ENCODE measurements around the gene REEP5. TPM values are rescaled to one million over a fixed set of nuclear protein-coding genes. Genes with fewer than 3 reads are reported as not detected.

Gene REEP5
- polyA plus RNA-seq, 1 of the 3 experiments (the other 2 are of a cell fraction) = 124 TPM

GRCh38 chr5:112867411-112867810 is 54.6 kb downstream of the REEP5 start:
- ChIA-PET CTCF (interaction anchor here (1.5 kb wide), 1 partner anchor 19 kb away, joined by 4 read pairs; no protein-coding TSS in a partner anchor), POLR2A (no interaction called here)
- Histone ChIP-seq H3K9me3 (no peaks in the 10 kb centered on the region), H3K4me1 (ENCODE audit: control insufficient read depth in 1 of 2, insufficient read depth in 2 of 2, low read depth in 1 of 2, low read length in 1 of 2) (peaks cover 11 to 15% of the 10 kb centered on the region in 2 experiments; a peak in 3 of 4 replicates), H3K4me3 (ENCODE audit: low read depth in 2 of 2, low read length in 1 of 2) (no peak overlapping the region), H3K79me2 (ENCODE audit: insufficient read depth) (peaks cover 59% of the 10 kb centered on the region), H3K9me2 (no peaks in the 10 kb centered on the region), H3K9ac (no peak overlapping the region), H3K27ac (ENCODE audit: low read depth in 2 of 2, low read length in 1 of 2) (no peak overlapping the region), H2AFZ (ENCODE audit: low read depth) (no peak overlapping the region), H3K4me2 (no peak overlapping the region), H3K27me3 (ENCODE audit: insufficient read depth) (no peaks in the 10 kb centered on the region), H4K20me1 (ENCODE audit: insufficient read depth) (peaks cover 16% of the 10 kb centered on the region), H3F3A (replicated peaks; ENCODE audit: insufficient read depth) (peaks cover 9% of the 10 kb centered on the region), H3K36me3 (replicated peaks in 1 of 2; ENCODE audit: control insufficient read depth in 1 of 2, insufficient read depth in 2 of 2, low read length in 1 of 2) (peaks cover 57 to 86% of the 10 kb centered on the region in 2 experiments)
- DNase-seq = no peak
- WGBS (ENCODE audit: low lambda C conversion rate) = 95% methylated on average over 5 of the region's 5 CpGs
- no peak for TF ChIP-seq TCF12 (IDR thresholded peaks at IDR 0.05)
- no peak for TF ChIP-seq EZH2phosphoT487 (IDR thresholded peaks at IDR 0.05; ENCODE audit: borderline replicate concordance, low read depth)
- no peak for TF ChIP-seq TEAD4 (IDR thresholded peaks at IDR 0.05; ENCODE audit: borderline replicate concordance, insufficient read depth)

- Histone ChIP-seq H3K36me3 (replicated peaks in 1 of 2; ENCODE audit: control insufficient read depth in 1 of 2, insufficient read depth in 2 of 2, low read length in 1 of 2) (peaks cover 57 to 86% of the 10 kb centered on the region in 2 experiments), H3K9me2 (no peaks in the 10 kb centered on the region), H3K4me1 (ENCODE audit: control insufficient read depth in 1 of 2, insufficient read depth in 2 of 2, low read depth in 1 of 2, low read length in 1 of 2) (peaks cover 16 to 17% of the 10 kb centered on the region in 2 experiments; a peak in 3 of 4 replicates), H3F3A (replicated peaks; ENCODE audit: insufficient read depth) (peaks cover 4% of the 10 kb centered on the region), H4K20me1 (ENCODE audit: insufficient read depth) (peaks cover 17% of the 10 kb centered on the region), H3K9me3 (no peaks in the 10 kb centered on the region), H3K79me2 (ENCODE audit: insufficient read depth) (peaks cover 66% of the 10 kb centered on the region), H3K27ac (ENCODE audit: low read depth in 2 of 2, low read length in 1 of 2) (no peak overlapping the region), H2AFZ (ENCODE audit: low read depth) (no peak overlapping the region), H3K27me3 (ENCODE audit: insufficient read depth) (no peaks in the 10 kb centered on the region), H3K4me3 (ENCODE audit: low read depth in 2 of 2, low read length in 1 of 2) (no peak overlapping the region), H3K4me2 (no peak overlapping the region), H3K9ac (no peak overlapping the region)
- TF ChIP-seq POLR2AphosphoS5 (IDR thresholded peaks at IDR 0.05; ENCODE audit: low read depth, low read length) (no peak), FOXM1 (IDR thresholded peaks at IDR 0.05; ENCODE audit: low read depth) (no peak), GATA2 (CRISPR knock-in tag; IDR thresholded peaks at IDR 0.05) (no peak), SIN3A (IDR thresholded peaks at IDR 0.05; ENCODE audit: borderline replicate concordance, low read depth, low read length) (no peak), USF1 (IDR thresholded peaks at IDR 0.05; ENCODE audit: borderline replicate concordance, low read depth) (no peak), GABPA (IDR thresholded peaks at IDR 0.05; ENCODE audit: low read depth) (no peak), TCF12 (IDR thresholded peaks at IDR 0.05) (no peak), JUND (IDR thresholded peaks at IDR 0.05) (no peak), RCOR1 (IDR thresholded peaks at IDR 0.05; ENCODE audit: low read length) (no peak), PBX3 (IDR thresholded peaks at IDR 0.05) (no peak), FOXJ3 (CRISPR knock-in tag; IDR thresholded peaks at IDR 0.05) (no peak), MXI1 (IDR thresholded peaks at IDR 0.05; ENCODE audit: low read depth, low read length) (no peak), USF2 (IDR thresholded peaks at IDR 0.05; ENCODE audit: borderline replicate concordance, low read depth, low read length) (no peak), ZBTB33 (IDR thresholded peaks at IDR 0.05; ENCODE audit: borderline replicate concordance, low read depth) (no peak), EZH2phosphoT487 (IDR thresholded peaks at IDR 0.05; ENCODE audit: borderline replicate concordance, low read depth) (no peak), MAX (IDR thresholded peaks at IDR 0.05; ENCODE audit: low read depth) (no peak), FOSL2 (IDR thresholded peaks at IDR 0.05; ENCODE audit: borderline replicate concordance, low read depth) (no peak), NRF1 (IDR thresholded peaks at IDR 0.05; ENCODE audit: low read depth, low read length) (no peak), REST (IDR thresholded peaks at IDR 0.05; ENCODE audit: low read depth, low read length) (no peak)
- DNase-seq = no peak
- CTCF ChIA-PET = no interaction called here
- WGBS (ENCODE audit: low lambda C conversion rate) = 93% methylated on average over 2 of the region's 2 CpGs
- POLR2A ChIA-PET = no interaction called here
Observed at GRCh38 chr5:112866739-112867138, 55.3 kb downstream of the REEP5 start.

Measured in SK-N-SH (cell line).